GM18517 (cell line): ENCODE data around the gene ZBTB32.
"Not testable (repeated sequence)": the region's sequence is repeated elsewhere in the genome, so short reads cannot be mapped to it uniquely, and the experiment has no call there.

Experiments
- ATAC-seq: cut with Tn5 transposase; IDR thresholded peaks from one replicate; pipeline ENCODE4 v1.9.1; 2021; ENCODE audit warnings: mild to moderate bottlenecking, moderate library complexity; ENCODE audit not compliant: unreplicated experiment

The ZBTB32 gene

GRCh38 chr19:35704218-35704617, at the start of gene ZBTB32:
ZBTB32 (plus strand) TSS chr19:35704558; CDS start chr19:35714627, 10,069 bp downstream.
- ATAC-seq: no peak

GRCh38 chr19:35654828-35655227, 49.5 kb upstream of the ZBTB32 start:
- ATAC-seq: not testable (repeated sequence)

GRCh38 chr19:35655600-35655999, 48.8 kb upstream of the ZBTB32 start:
- no peak for ATAC-seq

GRCh38 chr19:35656700-35657099, 47.7 kb upstream of the ZBTB32 start:
- ATAC-seq: no peak

- no peak for ATAC-seq
These were observed 46.3 kb upstream of the ZBTB32 start for GRCh38 chr19:35657904-35658700.

GRCh38 chr19:35661995-35662340, 42.4 kb upstream of the ZBTB32 start:
- ATAC-seq: no peak

GRCh38 chr19:35663981-35664380, 40.4 kb upstream of the ZBTB32 start:
- ATAC-seq: no peak

- ATAC-seq: no peak
These were observed 39.2 kb upstream of the ZBTB32 start for GRCh38 chr19:35665157-35665556.

- ATAC-seq: no peak
These were observed 38.8 kb upstream of the ZBTB32 start for GRCh38 chr19:35665604-35666003.

- no peak for ATAC-seq
These were observed 38.0 kb upstream of the ZBTB32 start, which contains the start of gene UPK1A for GRCh38 chr19:35666251-35666913. UPK1A (plus strand) TSS chr19:35666517; CDS start chr19:35666813, 296 bp downstream.

GRCh38 chr19:35669566-35669965, 34.8 kb upstream of the ZBTB32 start:
- ATAC-seq: no peak

GRCh38 chr19:35669974-35670373, 34.4 kb upstream of the ZBTB32 start:
- no peak for ATAC-seq

- ATAC-seq: no peak
These were observed 33.7 kb upstream of the ZBTB32 start for GRCh38 chr19:35670686-35671085.

GRCh38 chr19:35671818-35672217, 32.5 kb upstream of the ZBTB32 start:
- no peak for ATAC-seq

- no peak for ATAC-seq
These were observed 31.1 kb upstream of the ZBTB32 start for GRCh38 chr19:35673121-35673804.

- ATAC-seq: no peak
These were observed 28.7 kb upstream of the ZBTB32 start for GRCh38 chr19:35675589-35676140.

GRCh38 chr19:35689836-35690235, 14.5 kb upstream of the ZBTB32 start:
- no peak for ATAC-seq

GRCh38 chr19:35691106-35691505, 13.3 kb upstream of the ZBTB32 start:
- not testable (repeated sequence) for ATAC-seq

- ATAC-seq: no peak
These were observed 12.3 kb upstream of the ZBTB32 start for GRCh38 chr19:35692010-35692409.

GRCh38 chr19:35693422-35693821, 10.9 kb upstream of the ZBTB32 start:
- peak; percentile 13 for ATAC-seq

- peak; percentile 87 for ATAC-seq
These were observed 10.3 kb upstream of the ZBTB32 start for GRCh38 chr19:35693835-35694599.
